Esophagus (tissue), 2 donors: ENCODE results near the gene C1orf105. TPM values are rescaled to one million over a fixed set of nuclear protein-coding genes. Genes with fewer than 3 reads are reported as not detected.
"Not testable (repeated sequence)": the region's sequence is repeated elsewhere in the genome, so short reads cannot be mapped to it uniquely, and the experiment has no call there.

Experiments
- H3K27ac ChIP-seq, 2 donors: one replicate each; pipeline ENCODE4 v1.5.1; 2013; ENCODE audit warnings: low read depth in 2 of 2, mild to moderate bottlenecking in 2 of 2, inconsistent platforms in 1 of 2, low read length in 1 of 2, moderate library complexity in 1 of 2
- H3K27me3 ChIP-seq, 2 donors: one replicate each; pipeline ENCODE4 v1.6.1; 2013; ENCODE audit warnings: low read length in 2 of 2, control low read depth in 1 of 2, mild to moderate bottlenecking in 1 of 2; ENCODE audit not compliant: insufficient read depth in 2 of 2, control insufficient read depth in 1 of 2
- H3K36me3 ChIP-seq, 2 donors: one replicate each; pipeline ENCODE4 v1.6.1; 2013; ENCODE audit warnings: low read length in 1 of 2; ENCODE audit not compliant: control insufficient read depth in 2 of 2, insufficient read depth in 2 of 2
- H3K4me1 ChIP-seq, 2 donors: one replicate each; pipeline ENCODE4 v1.6.1; 2013; ENCODE audit warnings: low read length in 1 of 2; ENCODE audit not compliant: control insufficient read depth in 2 of 2, insufficient read depth in 2 of 2
- H3K4me3 ChIP-seq, 2 donors: one replicate each; pipeline ENCODE4 v1.5.1; 2013; ENCODE audit warnings: low read length in 2 of 2, mild to moderate bottlenecking in 2 of 2, low read depth in 1 of 2, moderate library complexity in 1 of 2
- H3K9me3 ChIP-seq, 2 donors: one replicate each; pipeline ENCODE4 v1.6.1; 2013; ENCODE audit warnings: mild to moderate bottlenecking in 2 of 2, low read depth in 1 of 2, low read length in 1 of 2, moderate library complexity in 1 of 2; ENCODE audit not compliant: control insufficient read depth in 2 of 2, insufficient read depth in 1 of 2
- WGBS, 2 donors: extraction: QIAGEN DNeasy Blood & Tissue Kit; methylation state at CpG; one replicate each; pipeline ENCODE4 v1.1.7; 2013; 5-methylcytosine and 5-hydroxymethylcytosine counted together
- polyA plus RNA-seq, 2 donors: library from polyadenylated mRNA; stranded (reverse); fragments of 200-250 nt; gene quantifications; one replicate each; pipeline ENCODE4 v1.2.3, GENCODE V29; 2013
- donor health status: healthy with polysubstance abuse.
- donor health status: Bipolar disorder and iron deficiency.

Gene C1orf105
- polyA plus RNA-seq, 2 donors = not detected

GRCh38 chr1:172431721-172432192, 11.3 kb downstream of the C1orf105 start:
- 40 to 46% methylated on average over 9 of the region's 9 CpGs for WGBS, 2 donors
- Histone ChIP-seq H3K4me1 (no peaks in the 10 kb centered on the region), H3K4me3 (no peak overlapping the region), H3K27ac (peak overlapping the region; percentile 82 to 91), H3K36me3 (no peaks in the 10 kb centered on the region), H3K9me3 (no peaks in the 10 kb centered on the region), H3K27me3 (no peaks in the 10 kb centered on the region)

GRCh38 chr1:172437183-172437582, 16.7 kb downstream of the C1orf105 start:
- H3K4me3 ChIP-seq, H3K9me3 ChIP-seq, H3K4me1 ChIP-seq, H3K27ac ChIP-seq, H3K27me3 ChIP-seq, H3K36me3 ChIP-seq: not testable (repeated sequence)
- WGBS, 2 donors = 91 to 98% methylated on average over 3 of the region's 3 CpGs

- H3K4me1 ChIP-seq = peaks cover 0 to 7% of the 10 kb centered on the region in 2 donors
- no peaks in the 10 kb centered on the region for H3K9me3 ChIP-seq
These were observed 21.9 kb downstream of the C1orf105 start for GRCh38 chr1:172442404-172442803.

GRCh38 chr1:172442843-172443565, 22.5 kb downstream of the C1orf105 start:
- peaks cover 0 to 5% of the 10 kb centered on the region in 2 donors for H3K36me3 ChIP-seq
- WGBS, 2 donors = 62 to 66% methylated on average over 3 of the region's 3 CpGs
- H3K4me1 ChIP-seq = peaks cover 0 to 9% of the 10 kb centered on the region in 2 donors
- no peaks in the 10 kb centered on the region for H3K9me3 ChIP-seq
- no peaks in the 10 kb centered on the region for H3K27me3 ChIP-seq
- H3K4me3 ChIP-seq = peak overlapping the region in 1 of 2 donors; percentile 96
- H3K27ac ChIP-seq = no peak overlapping the region

More at GRCh38 chr1:172442404-172442803, 21.9 kb downstream of the C1orf105 start:
- WGBS, 2 donors = 90 to 94% methylated on average over 6 of the region's 6 CpGs
- Histone ChIP-seq H3K27ac (no peak overlapping the region), H3K36me3 (peaks cover 0 to 5% of the 10 kb centered on the region in 2 donors), H3K27me3 (no peaks in the 10 kb centered on the region), H3K4me3 (no peak overlapping the region)

GRCh38 chr1:172443666-172444453, 23.4 kb downstream of the C1orf105 start, which contains the start of gene PIGC:
PIGC (minus strand) TSS chr1:172444069; CDS start chr1:172442622, 1,447 bp downstream.
- no peaks in the 10 kb centered on the region for H3K9me3 ChIP-seq
- peak within 1 kb of the TSS; percentile 65 to 76 for H3K27ac ChIP-seq
- peaks cover 0 to 9% of the 10 kb centered on the region in 2 donors for H3K4me1 ChIP-seq
- no peaks in the 10 kb centered on the region for H3K27me3 ChIP-seq
- WGBS, 2 donors = 5 to 7% methylated on average over 43 of the region's 43 CpGs
- peak within 1 kb of the TSS; percentile 96 to 97 for H3K4me3 ChIP-seq
- H3K36me3 ChIP-seq = peaks cover 0 to 5% of the 10 kb centered on the region in 2 donors

- Histone ChIP-seq H3K4me1 (peaks cover 0 to 14% of the 10 kb centered on the region in 2 donors), H3K36me3 (peaks cover 0 to 5% of the 10 kb centered on the region in 2 donors), H3K4me3 (no peak overlapping the region), H3K9me3 (no peaks in the 10 kb centered on the region), H3K27ac (no peak overlapping the region), H3K27me3 (no peaks in the 10 kb centered on the region)
- WGBS, 2 donors = 91 to 94% methylated on average over 3 of the region's 3 CpGs
These were observed 26.1 kb downstream of the C1orf105 start for GRCh38 chr1:172446547-172446946.

GRCh38 chr1:172447641-172448040, 27.2 kb downstream of the C1orf105 start:
- Histone ChIP-seq H3K9me3 (no peaks in the 10 kb centered on the region), H3K36me3 (no peaks in the 10 kb centered on the region), H3K27me3 (no peaks in the 10 kb centered on the region), H3K4me1 (peaks cover 0 to 10% of the 10 kb centered on the region in 2 donors), H3K4me3 (no peak overlapping the region), H3K27ac (no peak overlapping the region)
- 52 to 54% methylated on average over 2 of the region's 2 CpGs for WGBS, 2 donors

GRCh38 chr1:172448995-172449584, 28.6 kb downstream of the C1orf105 start:
- no peak overlapping the region for H3K4me3 ChIP-seq
- H3K27ac ChIP-seq = peak overlapping the region in 1 of 2 donors; percentile 35
- peaks cover 0 to 9% of the 10 kb centered on the region in 2 donors for H3K4me1 ChIP-seq
- no peaks in the 10 kb centered on the region for H3K36me3 ChIP-seq
- H3K27me3 ChIP-seq = no peaks in the 10 kb centered on the region
- H3K9me3 ChIP-seq = no peaks in the 10 kb centered on the region
- WGBS, 2 donors = 57 to 65% methylated on average over 6 of the region's 6 CpGs
